K562 (cell line): ENCODE measurements around the gene PPP2R2D. TPM values are rescaled to one million over a fixed set of nuclear protein-coding genes. Genes with fewer than 3 reads are reported as not detected.

Source experiments
- BCL6 ChIP-seq: fragments of 250-450 bp; sonication (Bioruptor Pico); IDR thresholded peaks from 2 replicates; pipeline ENCODE4 v1.4.0; 2020
- CBX3 ChIP-seq, 2 experiments: IDR thresholded peaks; 1 replicate in 1 of 2; 2 replicates in 1 of 2; pipeline ENCODE4 v1.6.1; 2012; ENCODE audit warnings: inconsistent platforms in 2 of 2, low read length in 2 of 2, borderline replicate concordance in 1 of 2, control low read depth in 1 of 2
- HDAC8 ChIP-seq: fragments of 450-650 bp; IDR thresholded peaks from 2 replicates; pipeline ENCODE4 v1.6.1; 2016; ENCODE audit warnings: mild to moderate bottlenecking, missing genetic modification characterization, moderate library complexity, missing compliant biosample characterization
- MAFG ChIP-seq: fragments of 450-650 bp; conservative IDR thresholded peaks from 2 replicates; pipeline ENCODE4 v1.6.1; 2016; ENCODE audit warnings: missing genetic modification characterization, missing compliant biosample characterization
- NCOA1 ChIP-seq: fragments of 450-650 bp; IDR thresholded peaks from 2 replicates; pipeline ENCODE4 v1.6.1; 2016; ENCODE audit warnings: low read depth
- NEUROD1 ChIP-seq: fragments of 150-350 bp; IDR thresholded peaks from 2 replicates; pipeline ENCODE4 v1.6.1; 2014; ENCODE audit warnings: borderline replicate concordance, low read length, low read depth; ENCODE audit not compliant: partially characterized antibody
- NFATC3 ChIP-seq: fragments of 450-650 bp; IDR thresholded peaks from 2 replicates; pipeline ENCODE4 v1.6.1; 2017; ENCODE audit warnings: mild to moderate bottlenecking
- PHF21A ChIP-seq: fragments of 450-650 bp; IDR thresholded peaks from 2 replicates; pipeline ENCODE4 v1.6.1; 2017; ENCODE audit warnings: low read depth, borderline replicate concordance
- RHOXF2B ChIP-seq: fragments of 250-450 bp; sonication (Bioruptor Pico); conservative IDR thresholded peaks from 2 replicates; pipeline ENCODE4 v1.5.1; 2021
- SAFB ChIP-seq: fragments of 200-400 bp; formaldehyde crosslinking; IDR thresholded peaks from 2 replicates; pipeline ENCODE4 v1.6.1; 2017; ENCODE audit warnings: low read depth, low read length, borderline replicate concordance
- TRIM28 ChIP-seq: fragments of 450-650 bp; IDR thresholded peaks from 2 replicates; pipeline ENCODE4 v1.6.1; 2017
- U2AF1 ChIP-seq: fragments of 200-400 bp; formaldehyde crosslinking; optimal IDR thresholded peaks from 2 replicates; pipeline ENCODE3; 2017; ENCODE audit warnings: mild to moderate bottlenecking, low read depth, low read length, moderate library complexity
- ZKSCAN1 ChIP-seq: fragments of 150-350 bp; IDR thresholded peaks from 2 replicates; pipeline ENCODE4 v1.6.1; 2016; ENCODE audit warnings: low read depth, low read length
- ZNF217 ChIP-seq: sonication (generic); formaldehyde crosslinking; IDR thresholded peaks from 2 replicates; pipeline ENCODE4 v1.8.0; 2022; ENCODE audit warnings: mild to moderate bottlenecking, missing genetic modification reagents
- ZNF324 ChIP-seq: fragments of 250-450 bp; sonication (Bioruptor Pico); IDR thresholded peaks from 2 replicates; pipeline ENCODE4 v1.4.0; 2020; ENCODE audit warnings: mild to moderate bottlenecking
- ZNF695 ChIP-seq: fragments of 450-650 bp; formaldehyde crosslinking; IDR thresholded peaks from 2 replicates; pipeline ENCODE4 v1.4.0; 2020; ENCODE audit warnings: mild to moderate bottlenecking, moderate library complexity
- polyA plus RNA-seq, 8 experiments: library from polyadenylated mRNA; depleted of rRNA in 4 of 8; stranded (reverse) in 5 of 8; unstranded in 3 of 8; fragments of >200 nt; fragmentation: Nextera tagmentation in 2 of 8; fragmentation: Illumina TruSeq in 1 of 8; extraction: Ambion mirVana in 2 of 8; extraction: Trizol in 1 of 8; gene quantifications; 2 replicates each; pipeline versions ENCODE4 v1.2.1 to v1.2.3, GENCODE V29; 2011 to 2014; ENCODE audit warnings: inconsistent platforms in 1 of 8, missing spikeins in 1 of 8
- total RNA-seq, 7 experiments: library from RNA; depleted of rRNA in 6 of 7; stranded (reverse); fragments of >200 nt in 6 of 7; fragmentation: Illumina TruSeq in 2 of 7; extraction: Trizol in 2 of 7; gene quantifications; 2 replicates each; pipeline versions ENCODE4 v1.2.1 to v1.2.3, GENCODE V29; 2011 to 2021; ENCODE audit warnings: low replicate concordance in 1 of 7
- TF ChIP-seq, protein P1 (sequence below): sonication (generic); formaldehyde crosslinking; IDR thresholded peaks from 2 replicates; pipeline ENCODE4 v1.8.0; 2022; ENCODE audit warnings: mild to moderate bottlenecking, missing genetic modification reagents
- TF ChIP-seq, protein P2 (sequence below): sonication (generic); formaldehyde crosslinking; IDR thresholded peaks from 2 replicates; pipeline ENCODE4 v1.5.0; 2020; ENCODE audit warnings: missing genetic modification reagents
- TF ChIP-seq, protein P3 (sequence below): sonication (generic); formaldehyde crosslinking; IDR thresholded peaks from 2 replicates; pipeline ENCODE4 v1.8.0; 2022; ENCODE audit warnings: missing genetic modification reagents, mild to moderate bottlenecking, borderline replicate concordance

Gene PPP2R2D
- total and polyA plus RNA-seq, 9 of the 15 experiments (the other 6 are each of a cell fraction or from before 2014, with no cell fraction given), result 1.9 to 37.0 (median 26.8) TPM

DNA sequence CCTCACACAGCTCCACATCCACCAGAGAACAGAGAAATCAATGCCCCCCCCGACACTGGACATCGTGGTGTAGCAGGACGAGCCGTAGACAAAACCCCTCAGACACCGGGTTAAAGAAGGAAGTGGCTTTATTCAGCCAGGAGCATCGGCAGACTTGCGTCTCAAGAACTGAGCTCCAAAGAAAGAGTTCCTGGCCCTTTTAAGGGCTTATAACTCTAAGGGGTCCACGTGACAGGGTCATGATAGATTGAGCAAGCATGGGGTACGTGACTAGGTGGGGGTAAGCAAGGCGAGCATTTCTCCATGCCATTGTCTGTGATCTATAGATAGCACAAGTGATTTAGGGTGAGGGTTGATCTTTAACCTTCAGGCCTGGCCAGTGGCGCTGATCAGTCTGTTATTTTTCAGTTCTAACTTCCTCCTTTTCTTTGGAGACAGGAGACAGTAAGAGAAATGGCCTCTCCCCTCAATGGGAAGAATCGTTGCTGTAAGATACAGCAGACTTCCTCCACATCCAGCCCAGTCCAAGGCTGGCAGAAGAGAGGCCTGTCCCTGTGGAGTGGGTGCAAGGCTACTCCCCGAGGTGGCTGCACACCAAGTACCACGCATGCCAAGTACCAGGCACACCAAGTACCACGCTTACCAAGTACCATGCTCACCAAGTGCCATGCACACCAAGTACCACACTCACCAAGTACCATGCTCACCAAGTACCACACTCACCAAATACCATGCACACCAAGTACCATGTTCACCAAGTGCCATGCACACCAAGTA is 19.5 kb upstream of the PPP2R2D start (continued):
- TF ChIP-seq, protein P1, sequence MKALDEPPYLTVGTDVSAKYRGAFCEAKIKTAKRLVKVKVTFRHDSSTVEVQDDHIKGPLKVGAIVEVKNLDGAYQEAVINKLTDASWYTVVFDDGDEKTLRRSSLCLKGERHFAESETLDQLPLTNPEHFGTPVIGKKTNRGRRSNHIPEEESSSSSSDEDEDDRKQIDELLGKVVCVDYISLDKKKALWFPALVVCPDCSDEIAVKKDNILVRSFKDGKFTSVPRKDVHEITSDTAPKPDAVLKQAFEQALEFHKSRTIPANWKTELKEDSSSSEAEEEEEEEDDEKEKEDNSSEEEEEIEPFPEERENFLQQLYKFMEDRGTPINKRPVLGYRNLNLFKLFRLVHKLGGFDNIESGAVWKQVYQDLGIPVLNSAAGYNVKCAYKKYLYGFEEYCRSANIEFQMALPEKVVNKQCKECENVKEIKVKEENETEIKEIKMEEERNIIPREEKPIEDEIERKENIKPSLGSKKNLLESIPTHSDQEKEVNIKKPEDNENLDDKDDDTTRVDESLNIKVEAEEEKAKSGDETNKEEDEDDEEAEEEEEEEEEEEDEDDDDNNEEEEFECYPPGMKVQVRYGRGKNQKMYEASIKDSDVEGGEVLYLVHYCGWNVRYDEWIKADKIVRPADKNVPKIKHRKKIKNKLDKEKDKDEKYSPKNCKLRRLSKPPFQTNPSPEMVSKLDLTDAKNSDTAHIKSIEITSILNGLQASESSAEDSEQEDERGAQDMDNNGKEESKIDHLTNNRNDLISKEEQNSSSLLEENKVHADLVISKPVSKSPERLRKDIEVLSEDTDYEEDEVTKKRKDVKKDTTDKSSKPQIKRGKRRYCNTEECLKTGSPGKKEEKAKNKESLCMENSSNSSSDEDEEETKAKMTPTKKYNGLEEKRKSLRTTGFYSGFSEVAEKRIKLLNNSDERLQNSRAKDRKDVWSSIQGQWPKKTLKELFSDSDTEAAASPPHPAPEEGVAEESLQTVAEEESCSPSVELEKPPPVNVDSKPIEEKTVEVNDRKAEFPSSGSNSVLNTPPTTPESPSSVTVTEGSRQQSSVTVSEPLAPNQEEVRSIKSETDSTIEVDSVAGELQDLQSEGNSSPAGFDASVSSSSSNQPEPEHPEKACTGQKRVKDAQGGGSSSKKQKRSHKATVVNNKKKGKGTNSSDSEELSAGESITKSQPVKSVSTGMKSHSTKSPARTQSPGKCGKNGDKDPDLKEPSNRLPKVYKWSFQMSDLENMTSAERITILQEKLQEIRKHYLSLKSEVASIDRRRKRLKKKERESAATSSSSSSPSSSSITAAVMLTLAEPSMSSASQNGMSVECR (CRISPR knock-in tag), result no peak
- peak; percentile 86; the same call in 1 of the 2 replicates for TF ChIP-seq TRIM28
- no peak for TF ChIP-seq PHF21A
- no peak for TF ChIP-seq NFATC3
- TF ChIP-seq ZNF324, result no peak
- no peak for TF ChIP-seq BCL6
- no peak for TF ChIP-seq HDAC8
- no peak for TF ChIP-seq U2AF1
- TF ChIP-seq ZNF217 (CRISPR knock-in tag), result no peak
- no peak for TF ChIP-seq ZKSCAN1
- no peak for TF ChIP-seq RHOXF2B (CRISPR knock-in tag)
- no peak for TF ChIP-seq ZNF695 (CRISPR knock-in tag)
- TF ChIP-seq, protein P2, sequence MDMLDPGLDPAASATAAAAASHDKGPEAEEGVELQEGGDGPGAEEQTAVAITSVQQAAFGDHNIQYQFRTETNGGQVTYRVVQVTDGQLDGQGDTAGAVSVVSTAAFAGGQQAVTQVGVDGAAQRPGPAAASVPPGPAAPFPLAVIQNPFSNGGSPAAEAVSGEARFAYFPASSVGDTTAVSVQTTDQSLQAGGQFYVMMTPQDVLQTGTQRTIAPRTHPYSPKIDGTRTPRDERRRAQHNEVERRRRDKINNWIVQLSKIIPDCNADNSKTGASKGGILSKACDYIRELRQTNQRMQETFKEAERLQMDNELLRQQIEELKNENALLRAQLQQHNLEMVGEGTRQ, result no peak
- no peak for TF ChIP-seq NCOA1
- TF ChIP-seq SAFB, result no peak
- TF ChIP-seq CBX3 (IDR thresholded peaks at IDR 0.05; ENCODE audit: borderline replicate concordance in 1 of 2, low read length in 2 of 2), result peak in 1 of 2 experiments; percentile 59; a peak in 2 of 3 replicates
- no peak for TF ChIP-seq MAFG
- TF ChIP-seq, protein P3, sequence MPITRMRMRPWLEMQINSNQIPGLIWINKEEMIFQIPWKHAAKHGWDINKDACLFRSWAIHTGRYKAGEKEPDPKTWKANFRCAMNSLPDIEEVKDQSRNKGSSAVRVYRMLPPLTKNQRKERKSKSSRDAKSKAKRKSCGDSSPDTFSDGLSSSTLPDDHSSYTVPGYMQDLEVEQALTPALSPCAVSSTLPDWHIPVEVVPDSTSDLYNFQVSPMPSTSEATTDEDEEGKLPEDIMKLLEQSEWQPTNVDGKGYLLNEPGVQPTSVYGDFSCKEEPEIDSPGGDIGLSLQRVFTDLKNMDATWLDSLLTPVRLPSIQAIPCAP (CRISPR knock-in tag), result no peak
- no peak for TF ChIP-seq NEUROD1
